CD14-positive monocyte (primary cell): Measurements from ENCODE around the gene SCN5A. TPM values are rescaled to one million over a fixed set of nuclear protein-coding genes. Genes with fewer than 3 reads are reported as not detected.

Source experiments
- DNase-seq, 3 donors: peaks; one replicate each; pipeline ENCODE4 v3.0.0-alpha.2; 2011 to 2022
- H2AFZ ChIP-seq: 2 replicates; pipeline ENCODE4 v1.6.0; 2012; ENCODE audit warnings: mild to moderate bottlenecking, low read depth, low read length, inconsistent platforms; ENCODE audit not compliant: insufficient read depth, poor library complexity, severe bottlenecking
- H3K27ac ChIP-seq, 2 donors: 1 replicate in 1 of 2; 2 replicates in 1 of 2; pipeline ENCODE4 v1.5.1; 2012 to 2013; ENCODE audit warnings: low read length in 2 of 2, control low read depth in 1 of 2, inconsistent platforms in 1 of 2, low read depth in 1 of 2, mild to moderate bottlenecking in 1 of 2
- H3K27me3 ChIP-seq, 2 donors: one replicate each; pipeline versions ENCODE4 v1.6.0 to v1.6.1; 2011 to 2013; ENCODE audit warnings: low read length in 2 of 2; ENCODE audit not compliant: control insufficient read depth in 2 of 2, insufficient read depth in 2 of 2
- H3K36me3 ChIP-seq, 2 donors: replicated peaks in 1 of 2; 1 replicate in 1 of 2; 2 replicates in 1 of 2; pipeline versions ENCODE4 v1.5.1 to v1.6.1; 2012 to 2013; ENCODE audit warnings: low read length in 2 of 2, control low read depth in 1 of 2, inconsistent platforms in 1 of 2, mild to moderate bottlenecking in 1 of 2; ENCODE audit not compliant: insufficient read depth in 2 of 2, control insufficient read depth in 1 of 2
- H3K4me1 ChIP-seq, 2 donors: 1 replicate in 1 of 2; 2 replicates in 1 of 2; pipeline versions ENCODE4 v1.5.1 to v1.6.1; 2012 to 2013; ENCODE audit warnings: low read length in 2 of 2, control low read depth in 1 of 2, inconsistent platforms in 1 of 2, mild to moderate bottlenecking in 1 of 2, moderate library complexity in 1 of 2; ENCODE audit not compliant: insufficient read depth in 2 of 2, control insufficient read depth in 1 of 2
- H3K4me2 ChIP-seq: replicated peaks from 2 replicates; pipeline ENCODE3; 2012; ENCODE audit warnings: low read length, moderate library complexity, mild to moderate bottlenecking; ENCODE audit not compliant: poor library complexity, severe bottlenecking; ENCODE audit errors: extremely low read depth
- H3K4me3 ChIP-seq, 3 experiments: fragments of 200-600 bp in 1 of 3; sonication (generic) in 1 of 3; replicated peaks in 1 of 3; 1 replicate in 2 of 3; 2 replicates in 1 of 3; pipeline ENCODE4 v1.5.1; 2011 to 2013; ENCODE audit warnings: low read length in 3 of 3, mild to moderate bottlenecking in 3 of 3, control low read depth in 2 of 3, low read depth in 2 of 3, inconsistent platforms in 1 of 3, moderate library complexity in 1 of 3
- H3K79me2 ChIP-seq: 2 replicates; pipeline ENCODE4 v1.6.0; 2012; ENCODE audit warnings: mild to moderate bottlenecking, control low read depth, inconsistent platforms, low read length, moderate library complexity; ENCODE audit not compliant: insufficient read depth
- H3K9ac ChIP-seq: 2 replicates; pipeline ENCODE4 v1.6.0; 2017; ENCODE audit warnings: low read length, mild to moderate bottlenecking; ENCODE audit not compliant: insufficient read depth, poor library complexity, severe bottlenecking
- H3K9me3 ChIP-seq, 2 donors: replicated peaks in 1 of 2; 1 replicate in 1 of 2; 2 replicates in 1 of 2; pipeline versions ENCODE4 v1.5.1 to v1.6.1; 2012 to 2013; ENCODE audit warnings: low read length in 2 of 2, control low read depth in 1 of 2; ENCODE audit not compliant: control insufficient read depth in 1 of 2, insufficient read depth in 1 of 2
- H4K20me1 ChIP-seq: 2 replicates; pipeline ENCODE4 v1.6.0; 2012; ENCODE audit warnings: mild to moderate bottlenecking, low read length, control low read depth, moderate library complexity; ENCODE audit not compliant: insufficient read depth
- H3K27ac Mint-ChIP-seq, 7 donors: one replicate each; pipeline ENCODE4 v1.8.0; 2020; ENCODE audit warnings: mild to moderate bottlenecking in 7 of 7, mixed read lengths in 7 of 7, moderate library complexity in 6 of 7, inconsistent platforms in 2 of 7
- H3K27me3 Mint-ChIP-seq, 3 donors: one replicate each; pipeline ENCODE4 v1.8.0; 2021 to 2022; ENCODE audit warnings: low read depth in 3 of 3, mild to moderate bottlenecking in 3 of 3, mixed read lengths in 3 of 3, moderate library complexity in 3 of 3, inconsistent platforms in 1 of 3
- H3K36me3 Mint-ChIP-seq, 2 donors: one replicate each; pipeline ENCODE4 v1.8.0; 2020; ENCODE audit warnings: mixed read lengths in 2 of 2, inconsistent platforms in 1 of 2, mild to moderate bottlenecking in 1 of 2
- H3K4me1 Mint-ChIP-seq: one replicate; pipeline ENCODE4 v1.8.0; 2020; ENCODE audit warnings: mild to moderate bottlenecking, mixed read lengths
- H3K4me3 Mint-ChIP-seq, 2 donors: one replicate each; pipeline ENCODE4 v1.8.0; 2020; ENCODE audit warnings: mild to moderate bottlenecking in 2 of 2, mixed read lengths in 2 of 2, moderate library complexity in 1 of 2
- H3K9me3 Mint-ChIP-seq, 7 donors: one replicate each; pipeline ENCODE4 v1.8.0; 2020 to 2022; ENCODE audit warnings: mixed read lengths in 7 of 7, mild to moderate bottlenecking in 6 of 7, moderate library complexity in 6 of 7, inconsistent platforms in 2 of 7
- WGBS: methylation state at CpG from one replicate; pipeline ENCODE4 v1.1.5; 2013; ENCODE audit warnings: missing lambda C conversion rate; ENCODE audit not compliant: insufficient coverage; 5-methylcytosine and 5-hydroxymethylcytosine counted together
- intact Hi-C, 2 donors: fragments of 100-400 bp; cut with micrococcal nuclease; formaldehyde crosslinking; loops; one replicate each; pipeline versions ENCODE4 v1.15.0 to v1.15.1; 2023
- polyA plus RNA-seq, 3 donors: library from polyadenylated mRNA; depleted of rRNA in 1 of 3; unstranded in 2 of 3; stranded (reverse) in 1 of 3; fragments of 300-500 nt in 2 of 3; fragments of >200 nt in 1 of 3; fragmentation: Illumina TruSeq in 2 of 3; gene quantifications; 1 replicate in 2 of 3; 2 replicates in 1 of 3; pipeline ENCODE4 v1.2.3, GENCODE V29; 2012 to 2021
- small RNA-seq: library from RNA; depleted of rRNA; stranded (forward); fragments of <200 nt; gene quantifications from one replicate; pipeline ENCODE3, GENCODE V24; 2012; ENCODE audit warnings: low read depth; ENCODE audit not compliant: insufficient read length
- TF ChIP-seq, protein P1 (sequence below): fragments of 200-600 bp; IDR thresholded peaks from one replicate; pipeline ENCODE4 v1.8.0; 2022; ENCODE audit warnings: antibody characterized with exemption, mild to moderate bottlenecking

Gene SCN5A
- polyA plus RNA-seq, 3 donors = not detected

DNA sequence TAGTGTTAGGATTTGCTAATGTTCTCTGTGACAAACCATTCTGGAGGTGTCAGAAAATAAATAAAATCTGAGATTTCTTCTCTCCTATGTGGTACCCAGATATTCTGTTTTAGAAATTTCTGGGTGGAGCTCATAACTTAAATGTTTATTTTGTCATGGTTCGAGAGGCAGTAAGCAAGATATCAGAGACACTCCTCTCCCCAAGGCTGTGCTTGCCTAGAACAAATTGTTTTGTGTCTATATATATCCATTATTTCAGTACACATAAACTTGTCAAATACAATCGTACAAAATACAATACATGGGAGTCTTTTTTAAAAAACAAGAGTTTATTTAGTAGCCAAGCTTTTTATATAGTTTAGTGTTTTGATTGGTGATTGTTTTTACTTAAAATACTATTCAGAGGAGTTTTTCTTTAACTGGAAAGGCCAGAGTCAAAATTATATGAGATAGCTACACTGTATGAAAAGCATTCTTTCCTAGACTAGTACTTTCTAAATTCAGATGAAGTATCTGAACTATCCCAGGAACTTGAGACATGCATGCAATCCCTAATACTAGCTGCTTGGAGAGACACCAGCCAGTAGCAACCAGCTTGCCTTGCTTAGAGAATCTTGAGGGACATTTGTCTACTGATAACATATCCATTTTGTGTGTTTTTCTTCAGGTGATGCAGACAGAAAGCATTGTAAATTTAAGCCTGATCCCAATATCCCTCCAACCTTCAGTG is 148.6 kb downstream of the SCN5A start:
- no CpG with 5 or more reads among the region's 2 CpGs for WGBS
- Histone ChIP-seq H3K4me1 (peaks cover 8 to 9% of the 10 kb centered on the region in 2 donors), H3K79me2 (peaks cover 8% of the 10 kb centered on the region), H2AFZ (no peak overlapping the region), H3K4me3 (no peak overlapping the region), H3K9ac (no peak overlapping the region), H3K27me3 (no peaks in the 10 kb centered on the region), H3K4me2 (no peak overlapping the region), H3K27ac (no peak overlapping the region), H3K36me3 (peaks cover 21 to 62% of the 10 kb centered on the region in 2 donors), H3K9me3 (no peaks in the 10 kb centered on the region), H4K20me1 (no peaks in the 10 kb centered on the region)
- no peak for DNase-seq
- TF ChIP-seq, protein P1, sequence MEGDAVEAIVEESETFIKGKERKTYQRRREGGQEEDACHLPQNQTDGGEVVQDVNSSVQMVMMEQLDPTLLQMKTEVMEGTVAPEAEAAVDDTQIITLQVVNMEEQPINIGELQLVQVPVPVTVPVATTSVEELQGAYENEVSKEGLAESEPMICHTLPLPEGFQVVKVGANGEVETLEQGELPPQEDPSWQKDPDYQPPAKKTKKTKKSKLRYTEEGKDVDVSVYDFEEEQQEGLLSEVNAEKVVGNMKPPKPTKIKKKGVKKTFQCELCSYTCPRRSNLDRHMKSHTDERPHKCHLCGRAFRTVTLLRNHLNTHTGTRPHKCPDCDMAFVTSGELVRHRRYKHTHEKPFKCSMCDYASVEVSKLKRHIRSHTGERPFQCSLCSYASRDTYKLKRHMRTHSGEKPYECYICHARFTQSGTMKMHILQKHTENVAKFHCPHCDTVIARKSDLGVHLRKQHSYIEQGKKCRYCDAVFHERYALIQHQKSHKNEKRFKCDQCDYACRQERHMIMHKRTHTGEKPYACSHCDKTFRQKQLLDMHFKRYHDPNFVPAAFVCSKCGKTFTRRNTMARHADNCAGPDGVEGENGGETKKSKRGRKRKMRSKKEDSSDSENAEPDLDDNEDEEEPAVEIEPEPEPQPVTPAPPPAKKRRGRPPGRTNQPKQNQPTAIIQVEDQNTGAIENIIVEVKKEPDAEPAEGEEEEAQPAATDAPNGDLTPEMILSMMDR = no peak
- H3K9me3 Mint-ChIP-seq = no peaks in the 10 kb centered on the region
- intact Hi-C loops = no loop called here
- H3K27ac Mint-ChIP-seq = no peak overlapping the region
- no peak overlapping the region for H3K4me3 Mint-ChIP-seq
- H3K27me3 Mint-ChIP-seq = no peaks in the 10 kb centered on the region
- peaks cover 8% of the 10 kb centered on the region for H3K4me1 Mint-ChIP-seq
- H3K36me3 Mint-ChIP-seq = peaks cover 41 to 45% of the 10 kb centered on the region in 2 donors

Small RNA genes lying within 50 kb of the gene (small RNA-seq; reads per million reads assigned to genes)
- gene RF00019 = not detected

Other genes with a start within 250 kb of the SCN5A start
- gene ACVR2B, start 195.8 kb downstream of the SCN5A start, polyA plus RNA-seq = under 1 TPM in 2 of 3 donors, not detected in 1; 0.15 to 0.41 TPM
- 1 to 10 TPM; 1.6 to 5.4 (median 2.4) TPM for gene EXOG, start 153.3 kb downstream of the SCN5A start, polyA plus RNA-seq
- not detected for gene SCN10A, start 166.5 kb upstream of the SCN5A start, polyA plus RNA-seq